Gastrocnemius medialis (tissue), 4 donors: Measurements from ENCODE around the gene NCAM2. TPM values are rescaled to one million over a fixed set of nuclear protein-coding genes. Genes with fewer than 3 reads are reported as not detected.
"Not testable (repeated sequence)": the region's sequence is repeated elsewhere in the genome, so short reads cannot be mapped to it uniquely, and the experiment has no call there.

Source experiments
- ATAC-seq, 2 donors: fragments of 150-250 bp; one replicate each; pipeline ENCODE4 v1.9.1; 2016
- DNase-seq, 2 donors: peaks; one replicate each; pipeline ENCODE4 v3.0.0-alpha.2; 2019
- H3K27ac ChIP-seq, 4 donors: fragments of 200-600 bp; sonication (generic); 1 replicate in 1 of 4; 2 replicates in 3 of 4; pipeline ENCODE4 v1.5.1; 2016 to 2018; ENCODE audit warnings: mild to moderate bottlenecking in 2 of 4, moderate library complexity in 1 of 4
- H3K27me3 ChIP-seq, 3 donors: fragments of 200-600 bp; sonication (generic) in 2 of 3; 1 replicate in 1 of 3; 2 replicates in 2 of 3; pipeline versions ENCODE4 v1.5.1 to v1.6.0; 2016 to 2019; ENCODE audit warnings: mild to moderate bottlenecking in 1 of 3, moderate library complexity in 1 of 3
- H3K36me3 ChIP-seq, 2 donors: fragments of 200-600 bp; sonication (generic) in 1 of 2; one replicate each; pipeline ENCODE4 v1.5.1; 2017 to 2018
- H3K4me1 ChIP-seq, 2 donors: fragments of 200-600 bp; sonication (generic) in 1 of 2; one replicate each; pipeline ENCODE4 v1.5.1; 2016 to 2017; ENCODE audit warnings: mild to moderate bottlenecking in 2 of 2
- H3K4me3 ChIP-seq, 4 donors: fragments of 200-600 bp; sonication (generic) in 3 of 4; 1 replicate in 1 of 4; 2 replicates in 3 of 4; pipeline ENCODE4 v1.5.1; 2016 to 2019; ENCODE audit warnings: mild to moderate bottlenecking in 2 of 4
- H3K9me3 ChIP-seq, 3 donors: fragments of 200-600 bp; sonication (generic) in 2 of 3; 1 replicate in 1 of 3; 2 replicates in 2 of 3; pipeline ENCODE4 v1.5.1; 2016 to 2019
- POLR2A ChIP-seq, 2 donors: fragments of 450-650 bp; IDR thresholded peaks; one replicate each; pipeline ENCODE4 v1.6.1; 2017; ENCODE audit warnings: antibody characterized with exemption in 2 of 2, mild to moderate bottlenecking in 2 of 2, moderate library complexity in 2 of 2
- in situ Hi-C, 4 donors: fragments of 200-750 bp; cut with MboI; loops; one replicate each; pipeline versions ENCODE4 v1.15.0 to v1.8.0; 2017; ENCODE audit warnings: low sequenced_read_pairs in 4 of 4
- intact Hi-C: fragments of 100-400 bp; cut with DNase I; formaldehyde crosslinking; loops from one replicate; pipeline ENCODE4 v1.15.1; 2023; ENCODE audit warnings: low total_unique reads
- total RNA-seq, 4 donors: library from RNA; depleted of rRNA; stranded (reverse); fragments of >200 nt; gene quantifications; one replicate each; pipeline versions ENCODE4 v1.1.0 to v1.2.3, GENCODE V29; 2016
- TF ChIP-seq, protein P1 (sequence below), 5 experiments: fragments of 450-650 bp in 3 of 5; fragments of 200-600 bp in 2 of 5; sonication (generic) in 2 of 5; IDR thresholded peaks in 4 of 5; conservative IDR thresholded peaks in 1 of 5; 1 replicate in 4 of 5; 2 replicates in 1 of 5; pipeline ENCODE4 v1.5.1; 2016 to 2019; ENCODE audit warnings: antibody characterized with exemption in 5 of 5, mild to moderate bottlenecking in 3 of 5, moderate library complexity in 3 of 5

The NCAM2 gene
- total RNA-seq, 4 donors from 2014 or later = 0.07 to 1.9 (median 0.65) TPM

DNA sequence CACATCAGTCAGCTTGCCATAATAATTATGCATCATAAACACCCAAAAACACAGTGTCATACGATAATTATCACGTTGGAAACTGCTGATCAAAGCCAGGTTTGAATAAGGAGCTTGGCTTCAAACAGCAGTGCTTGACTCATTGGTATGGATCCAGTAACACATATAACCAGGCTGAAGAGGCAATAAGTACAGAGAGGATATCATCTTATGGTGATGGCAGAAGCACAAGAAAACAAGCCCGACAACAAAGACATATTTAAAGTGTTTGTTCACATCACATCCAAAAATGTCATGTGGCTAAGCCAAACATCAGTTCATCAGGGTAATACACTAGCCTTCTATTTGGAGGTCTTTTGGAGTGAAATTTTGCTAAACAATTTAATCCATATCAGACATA lies 389.7 kb downstream of the NCAM2 start:
- ATAC-seq (no peak), DNase-seq (no peak)
- no peak overlapping the region for H3K27ac ChIP-seq
- intact Hi-C loops (no loop called here), in situ Hi-C loops (no loop called here)
- no peaks in the 10 kb centered on the region for H3K27me3 ChIP-seq
- TF ChIP-seq POLR2A (IDR thresholded peaks at IDR 0.05) = no peak
- TF ChIP-seq, protein P1, sequence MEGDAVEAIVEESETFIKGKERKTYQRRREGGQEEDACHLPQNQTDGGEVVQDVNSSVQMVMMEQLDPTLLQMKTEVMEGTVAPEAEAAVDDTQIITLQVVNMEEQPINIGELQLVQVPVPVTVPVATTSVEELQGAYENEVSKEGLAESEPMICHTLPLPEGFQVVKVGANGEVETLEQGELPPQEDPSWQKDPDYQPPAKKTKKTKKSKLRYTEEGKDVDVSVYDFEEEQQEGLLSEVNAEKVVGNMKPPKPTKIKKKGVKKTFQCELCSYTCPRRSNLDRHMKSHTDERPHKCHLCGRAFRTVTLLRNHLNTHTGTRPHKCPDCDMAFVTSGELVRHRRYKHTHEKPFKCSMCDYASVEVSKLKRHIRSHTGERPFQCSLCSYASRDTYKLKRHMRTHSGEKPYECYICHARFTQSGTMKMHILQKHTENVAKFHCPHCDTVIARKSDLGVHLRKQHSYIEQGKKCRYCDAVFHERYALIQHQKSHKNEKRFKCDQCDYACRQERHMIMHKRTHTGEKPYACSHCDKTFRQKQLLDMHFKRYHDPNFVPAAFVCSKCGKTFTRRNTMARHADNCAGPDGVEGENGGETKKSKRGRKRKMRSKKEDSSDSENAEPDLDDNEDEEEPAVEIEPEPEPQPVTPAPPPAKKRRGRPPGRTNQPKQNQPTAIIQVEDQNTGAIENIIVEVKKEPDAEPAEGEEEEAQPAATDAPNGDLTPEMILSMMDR (IDR thresholded peaks at IDR 0.05 in 4 of 5, conservative IDR thresholded peaks at IDR 0.05 in 1 of 5) = no peak
- no peaks in the 10 kb centered on the region for H3K4me1 ChIP-seq
- H3K4me3 ChIP-seq = no peak overlapping the region
- no peaks in the 10 kb centered on the region for H3K9me3 ChIP-seq
- H3K36me3 ChIP-seq = no peaks in the 10 kb centered on the region

DNA sequence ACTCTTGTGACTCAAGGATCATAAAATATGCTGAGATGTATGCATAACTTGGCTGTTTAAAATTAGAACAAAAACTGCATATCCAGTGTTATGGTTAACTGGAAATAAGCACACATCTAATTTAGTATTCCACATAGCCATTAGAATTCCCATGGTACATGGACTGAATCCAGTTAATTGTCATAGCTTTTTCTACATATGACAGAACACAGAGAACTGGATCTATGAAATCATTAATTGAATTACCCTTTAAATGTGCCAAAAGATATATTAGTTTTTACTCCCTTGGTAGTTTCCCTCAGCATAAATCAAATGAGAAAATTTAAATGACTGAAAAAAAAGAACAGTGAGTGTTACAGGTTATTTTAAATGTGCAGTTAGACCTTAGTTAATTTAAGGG lies 395.9 kb downstream of the NCAM2 start:
- no peaks in the 10 kb centered on the region for H3K4me1 ChIP-seq
- H3K27ac ChIP-seq = no peak overlapping the region
- no peaks in the 10 kb centered on the region for H3K9me3 ChIP-seq
- TF ChIP-seq POLR2A (IDR thresholded peaks at IDR 0.05) = no peak
- H3K36me3 ChIP-seq = no peaks in the 10 kb centered on the region
- in situ Hi-C loops = no loop called here
- H3K4me3 ChIP-seq = no peak overlapping the region
- H3K27me3 ChIP-seq = no peaks in the 10 kb centered on the region
- intact Hi-C loops = no loop called here
- DNase-seq (no peak), ATAC-seq (no peak)

GRCh38 chr21:21396424-21396823 lies 398.2 kb downstream of the NCAM2 start:
- DNase-seq (no peak), ATAC-seq (no peak)
- H3K4me3 ChIP-seq = no peak overlapping the region
- no peak overlapping the region for H3K27ac ChIP-seq
- intact Hi-C loops (no loop called here), in situ Hi-C loops (no loop called here)
- no peaks in the 10 kb centered on the region for H3K9me3 ChIP-seq
- TF ChIP-seq, protein P1 (IDR thresholded peaks at IDR 0.05 in 4 of 5, conservative IDR thresholded peaks at IDR 0.05 in 1 of 5) = no peak
- TF ChIP-seq POLR2A (IDR thresholded peaks at IDR 0.05) = no peak
- H3K36me3 ChIP-seq = no peaks in the 10 kb centered on the region
- no peaks in the 10 kb centered on the region for H3K4me1 ChIP-seq
- no peaks in the 10 kb centered on the region for H3K27me3 ChIP-seq

DNA sequence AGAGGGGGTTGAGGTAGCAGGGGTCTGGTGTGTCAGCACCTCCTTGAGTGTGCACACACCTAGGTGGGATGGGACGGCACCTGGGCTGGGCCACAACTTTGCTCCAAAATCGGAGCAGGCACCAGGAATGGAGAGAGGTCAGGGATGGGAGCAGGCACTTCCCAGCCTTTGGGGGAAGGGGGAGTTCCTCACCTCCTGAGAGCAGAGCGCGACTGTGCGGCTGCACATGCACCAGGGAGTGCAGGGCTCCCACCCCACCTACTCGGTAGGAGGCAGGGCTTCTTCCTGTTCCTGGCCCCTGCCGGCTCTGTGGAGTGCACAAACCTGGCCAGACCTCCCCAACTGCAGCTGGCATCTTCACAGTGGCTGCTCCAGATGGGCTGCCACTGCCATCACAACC lies 399.3 kb downstream of the NCAM2 start:
- TF ChIP-seq, protein P1 (IDR thresholded peaks at IDR 0.05 in 4 of 5, conservative IDR thresholded peaks at IDR 0.05 in 1 of 5) = no peak
- no peak for TF ChIP-seq POLR2A (IDR thresholded peaks at IDR 0.05)
- in situ Hi-C loops (no loop called here), intact Hi-C loops (no loop called here)
- no peak for ATAC-seq
- Histone ChIP-seq H3K4me1 (no peaks in the 10 kb centered on the region), H3K4me3 (no peak overlapping the region), H3K27me3 (no peaks in the 10 kb centered on the region), H3K27ac (no peak overlapping the region), H3K36me3 (no peaks in the 10 kb centered on the region), H3K9me3 (no peaks in the 10 kb centered on the region)
- no peak for DNase-seq

- no peak overlapping the region for H3K27ac ChIP-seq
- H3K9me3 ChIP-seq = no peaks in the 10 kb centered on the region
- in situ Hi-C loops = no loop called here
- no peak for DNase-seq
- no peak for TF ChIP-seq POLR2A (IDR thresholded peaks at IDR 0.05)
- TF ChIP-seq, protein P1 (IDR thresholded peaks at IDR 0.05 in 4 of 5, conservative IDR thresholded peaks at IDR 0.05 in 1 of 5) = no peak
- intact Hi-C loops = no loop called here
- ATAC-seq = no peak
- H3K4me3 ChIP-seq = no peak overlapping the region
- no peaks in the 10 kb centered on the region for H3K36me3 ChIP-seq
- no peaks in the 10 kb centered on the region for H3K4me1 ChIP-seq
- H3K27me3 ChIP-seq = no peaks in the 10 kb centered on the region
Observed at GRCh38 chr21:21401444-21401843, 403.2 kb downstream of the NCAM2 start.

DNA sequence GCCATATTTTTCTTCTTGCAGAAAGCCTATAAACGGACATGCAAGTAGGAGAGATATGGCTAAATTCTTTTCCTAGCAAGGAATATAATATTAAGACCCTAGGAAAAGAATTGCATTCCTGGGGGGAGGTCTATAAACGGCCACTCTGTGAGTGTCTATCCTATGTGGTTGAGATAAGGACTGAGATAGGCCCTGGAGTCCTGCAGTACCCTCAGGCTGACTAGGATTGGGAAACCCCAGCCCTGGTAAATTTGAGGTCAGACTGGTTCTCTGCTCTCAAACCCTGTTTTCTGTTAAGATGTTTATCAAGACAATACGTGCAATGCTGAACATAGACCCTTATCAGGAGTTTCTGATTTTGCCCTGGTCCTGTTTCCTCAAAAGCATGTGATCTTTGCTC lies 404.0 kb downstream of the NCAM2 start:
- in situ Hi-C loops, H3K4me1 ChIP-seq, H3K27ac ChIP-seq, DNase-seq, H3K36me3 ChIP-seq, H3K4me3 ChIP-seq, ATAC-seq, intact Hi-C loops, H3K27me3 ChIP-seq, H3K9me3 ChIP-seq: not testable (repeated sequence)

DNA sequence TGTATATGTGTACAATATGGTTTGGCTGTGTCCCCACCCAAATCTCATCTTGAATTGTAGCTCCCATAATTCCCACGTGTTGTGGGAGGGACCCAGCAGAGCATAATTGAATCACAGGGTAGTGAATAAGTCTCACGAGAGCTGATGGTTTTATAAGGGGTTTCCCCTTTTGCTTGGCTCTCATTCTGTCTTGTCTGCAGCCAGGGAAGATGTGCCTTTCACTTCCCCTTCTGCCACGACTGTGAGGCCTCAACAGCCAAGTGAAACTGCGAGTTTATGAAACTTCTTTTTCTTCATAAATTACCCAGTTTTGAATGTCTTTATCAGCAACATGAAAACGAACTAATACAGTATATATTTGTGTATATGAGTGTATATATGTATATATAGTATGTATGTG lies 406.1 kb downstream of the NCAM2 start:
- H3K4me3 ChIP-seq, H3K27me3 ChIP-seq, H3K36me3 ChIP-seq, in situ Hi-C loops, intact Hi-C loops, H3K27ac ChIP-seq, DNase-seq, H3K4me1 ChIP-seq, H3K9me3 ChIP-seq, ATAC-seq: not testable (repeated sequence)
